T-cell (primary cell): ENCODE data around the gene SNAP47. TPM values are rescaled to one million over a fixed set of nuclear protein-coding genes. Genes with fewer than 3 reads are reported as not detected.

ENCODE experiments used
- ATAC-seq, 4 experiments: fragments of 200-7000 bp in 3 of 4; fragments of 150-1000 bp in 1 of 4; cut with Tn5 transposase; replicated peaks in 1 of 4; 1 replicate in 3 of 4; 2 replicates in 1 of 4; pipeline ENCODE4 v1.10.0; 2021; ENCODE audit warnings: moderate library complexity in 3 of 4, mild to moderate bottlenecking in 2 of 4, moderate number of reproducible peaks in 1 of 4
- CTCF ChIA-PET, 2 donors: fragments of 300-600 bp; sonication (Branson Sonifier 250); formaldehyde crosslinking; loops; one replicate each; lab custom pipeline; 2022; ENCODE audit warnings: antibody characterized with exemption in 2 of 2; lab: Charles Lee
- POLR2A ChIA-PET, 2 donors: fragments of 300-600 bp; sonication (Branson Sonifier 250); formaldehyde crosslinking; loops; one replicate each; lab custom pipeline; 2022; ENCODE audit warnings: antibody characterized with exemption in 2 of 2; lab: Charles Lee
- DNase-seq, 35 experiments: peaks; one replicate each; pipeline versions ENCODE4 v3.0.0 to v3.0.0-alpha.2; 2013 to 2023
- H3K27ac ChIP-seq: one replicate; pipeline ENCODE4 v1.5.1; 2013; ENCODE audit warnings: low read length
- H3K27me3 ChIP-seq, 2 experiments: replicated peaks in 1 of 2; 1 replicate in 1 of 2; 2 replicates in 1 of 2; pipeline versions ENCODE4 v1.6.1 to v1.7.0; 2013; ENCODE audit warnings: low read length in 1 of 2, mixed read lengths in 1 of 2; ENCODE audit not compliant: control insufficient read depth in 2 of 2, insufficient read depth in 2 of 2; ENCODE audit errors: extremely low read depth in 1 of 2
- H3K36me3 ChIP-seq, 2 donors: 1 replicate in 1 of 2; 2 replicates in 1 of 2; pipeline versions ENCODE4 v1.6.1 to v1.7.0; 2013; ENCODE audit warnings: low read length in 1 of 2; ENCODE audit not compliant: control insufficient read depth in 2 of 2, insufficient read depth in 1 of 2; ENCODE audit errors: extremely low read depth in 1 of 2
- H3K4me1 ChIP-seq, 2 experiments: 1 replicate in 1 of 2; 2 replicates in 1 of 2; pipeline versions ENCODE4 v1.6.1 to v1.7.0; 2013; ENCODE audit warnings: low read length in 2 of 2, mixed read lengths in 1 of 2; ENCODE audit not compliant: insufficient read depth in 2 of 2, control insufficient read depth in 1 of 2; ENCODE audit errors: extremely low read depth in 1 of 2
- H3K4me3 ChIP-seq, 2 donors: 1 replicate in 1 of 2; 2 replicates in 1 of 2; pipeline versions ENCODE4 v1.5.1 to v1.7.0; 2013; ENCODE audit warnings: mild to moderate bottlenecking in 2 of 2, low read length in 1 of 2, moderate library complexity in 1 of 2; ENCODE audit not compliant: control insufficient read depth in 1 of 2; ENCODE audit errors: extremely low read depth in 1 of 2
- H3K9me3 ChIP-seq: 2 replicates; pipeline ENCODE4 v1.7.0; 2013
- H3K27ac Mint-ChIP-seq, 2 donors: one replicate each; pipeline ENCODE4 v1.8.0; 2020 to 2021; ENCODE audit warnings: mild to moderate bottlenecking in 2 of 2, mixed read lengths in 2 of 2
- H3K27me3 Mint-ChIP-seq, 2 donors: one replicate each; pipeline ENCODE4 v1.8.0; 2021 to 2022; ENCODE audit warnings: mixed read lengths in 2 of 2
- H3K36me3 Mint-ChIP-seq: one replicate; pipeline ENCODE4 v1.8.0; 2021; ENCODE audit warnings: mixed read lengths
- H3K4me1 Mint-ChIP-seq, 3 donors: one replicate each; pipeline ENCODE4 v1.8.0; 2020 to 2022; ENCODE audit warnings: mixed read lengths in 3 of 3, mild to moderate bottlenecking in 1 of 3
- H3K4me3 Mint-ChIP-seq, 3 donors: one replicate each; pipeline ENCODE4 v1.8.0; 2020 to 2022; ENCODE audit warnings: mild to moderate bottlenecking in 3 of 3, mixed read lengths in 3 of 3, moderate library complexity in 3 of 3
- H3K9me3 Mint-ChIP-seq, 3 donors: one replicate each; pipeline ENCODE4 v1.8.0; 2020 to 2022; ENCODE audit warnings: mixed read lengths in 3 of 3
- WGBS: methylation state at CpG from one replicate; pipeline ENCODE4 v1.1.5; 2013; ENCODE audit warnings: missing lambda C conversion rate; ENCODE audit not compliant: insufficient coverage; 5-methylcytosine and 5-hydroxymethylcytosine counted together
- total RNA-seq, 35 experiments: library from RNA in 6 of 35; stranded (reverse) in 6 of 35; fragments of 120-200 nt in 1 of 35; gene quantifications; one replicate each; pipeline versions ENCODE4 v1.2.1 to v1.2.4 and lab custom pipeline; 2013 to 2026

The SNAP47 gene
- total RNA-seq, 5 donors from 2014 or later (not counting 1 experiment from before 2014, with no cell fraction given), result 20.1 to 35.6 (median 30.7) TPM

GRCh38 chr1:227746676-227747075 lies 11.4 kb downstream of the SNAP47 start:
- CTCF ChIA-PET, result no interaction called here
- DNase-seq (no peak), ATAC-seq (no peak)
- no peaks in the 10 kb centered on the region for H3K27me3 ChIP-seq
- no peaks in the 10 kb centered on the region for H3K9me3 Mint-ChIP-seq
- H3K36me3 ChIP-seq, result peaks cover 13 to 32% of the 10 kb centered on the region in 2 donors
- H3K27ac Mint-ChIP-seq, result no peak overlapping the region
- peaks cover 3 to 46% of the 10 kb centered on the region in 2 experiments for H3K4me1 ChIP-seq
- no peaks in the 10 kb centered on the region for H3K9me3 ChIP-seq
- POLR2A ChIA-PET, result no interaction called here
- H3K4me3 ChIP-seq, result no peak overlapping the region
- H3K27ac ChIP-seq, result no peak overlapping the region
- no peaks in the 10 kb centered on the region for H3K27me3 Mint-ChIP-seq
- H3K4me1 Mint-ChIP-seq, result peaks cover 46 to 67% (median 49%) of the 10 kb centered on the region in 3 donors
- 92% methylated on average over 2 of the region's 6 CpGs for WGBS
- H3K36me3 Mint-ChIP-seq, result peaks cover 20% of the 10 kb centered on the region
- H3K4me3 Mint-ChIP-seq, result no peak overlapping the region

GRCh38 chr1:227747382-227747781 lies 12.1 kb downstream of the SNAP47 start:
- POLR2A ChIA-PET, result no interaction called here
- peaks cover 13 to 32% of the 10 kb centered on the region in 2 donors for H3K36me3 ChIP-seq

GRCh38 chr1:227747948-227748495 lies 12.8 kb downstream of the SNAP47 start:
- no peak overlapping the region for H3K27ac ChIP-seq
- DNase-seq (no peak), ATAC-seq (no peak)
- no peaks in the 10 kb centered on the region for H3K9me3 ChIP-seq
- Mint-ChIP-seq H3K9me3 (no peaks in the 10 kb centered on the region), H3K27ac (peak overlapping the region in 1 of 2 donors; percentile 87), H3K27me3 (no peaks in the 10 kb centered on the region), H3K36me3 (peaks cover 26% of the 10 kb centered on the region), H3K4me1 (peaks cover 46 to 62% (median 52%) of the 10 kb centered on the region in 3 donors), H3K4me3 (no peak overlapping the region)
- no peak overlapping the region for H3K4me3 ChIP-seq
- ChIA-PET CTCF (no interaction called here), POLR2A (no interaction called here)
- H3K4me1 ChIP-seq, result peaks cover 3 to 46% of the 10 kb centered on the region in 2 experiments
- H3K27me3 ChIP-seq, result no peaks in the 10 kb centered on the region
- WGBS, result 96% methylated on average over 17 of the region's 18 CpGs
- peaks cover 13 to 32% of the 10 kb centered on the region in 2 donors for H3K36me3 ChIP-seq

More at GRCh38 chr1:227747382-227747781, 12.1 kb downstream of the SNAP47 start:
- WGBS, result 75% methylated on average over 6 of the region's 8 CpGs
- H3K4me1 Mint-ChIP-seq, result peaks cover 46 to 65% (median 50%) of the 10 kb centered on the region in 3 donors
- H3K9me3 Mint-ChIP-seq, result no peaks in the 10 kb centered on the region
- CTCF ChIA-PET, result no interaction called here
- H3K4me1 ChIP-seq, result peaks cover 3 to 46% of the 10 kb centered on the region in 2 experiments
- H3K4me3 Mint-ChIP-seq, result no peak overlapping the region
- no peak overlapping the region for H3K27ac Mint-ChIP-seq
- ATAC-seq (no peak), DNase-seq (no peak)
- peaks cover 25% of the 10 kb centered on the region for H3K36me3 Mint-ChIP-seq
- no peaks in the 10 kb centered on the region for H3K27me3 ChIP-seq
- no peak overlapping the region for H3K4me3 ChIP-seq
- H3K27ac ChIP-seq, result no peak overlapping the region
- H3K27me3 Mint-ChIP-seq, result no peaks in the 10 kb centered on the region
- H3K9me3 ChIP-seq, result no peaks in the 10 kb centered on the region

GRCh38 chr1:227748496-227749182 lies 13.4 kb downstream of the SNAP47 start:
- Mint-ChIP-seq H3K36me3 (peaks cover 26% of the 10 kb centered on the region), H3K27me3 (no peaks in the 10 kb centered on the region), H3K4me3 (peak overlapping the region in 2 of 3 donors; percentile 2 to 32), H3K9me3 (no peaks in the 10 kb centered on the region), H3K27ac (peak overlapping the region; percentile 73 to 87), H3K4me1 (peaks cover 42 to 59% (median 52%) of the 10 kb centered on the region in 3 donors)
- peaks cover 12 to 32% of the 10 kb centered on the region in 2 donors for H3K36me3 ChIP-seq
- ChIA-PET POLR2A (no interaction called here), CTCF (no interaction called here)
- no peak overlapping the region for H3K4me3 ChIP-seq
- DNase-seq (no peak), ATAC-seq (peak; percentile 39 to 78 (median 56))
- peaks cover 3 to 46% of the 10 kb centered on the region in 2 experiments for H3K4me1 ChIP-seq
- WGBS, result 59% methylated on average over 3 of the region's 7 CpGs
- no peaks in the 10 kb centered on the region for H3K27me3 ChIP-seq
- no peaks in the 10 kb centered on the region for H3K9me3 ChIP-seq
- peak overlapping the region; percentile 34 for H3K27ac ChIP-seq

- Histone ChIP-seq H3K4me3 (no peak overlapping the region), H3K36me3 (peaks cover 16 to 32% of the 10 kb centered on the region in 2 donors), H3K27me3 (no peaks in the 10 kb centered on the region), H3K9me3 (no peaks in the 10 kb centered on the region), H3K4me1 (peaks cover 3 to 42% of the 10 kb centered on the region in 2 experiments), H3K27ac (peak overlapping the region; percentile 34)
- H3K36me3 Mint-ChIP-seq, result peaks cover 26% of the 10 kb centered on the region
- DNase-seq, result no peak
- ATAC-seq, result no peak
- H3K27me3 Mint-ChIP-seq, result no peaks in the 10 kb centered on the region
- CTCF ChIA-PET, result no interaction called here
- WGBS, result 92% methylated on average over 2 of the region's 7 CpGs
- POLR2A ChIA-PET, result no interaction called here
- H3K27ac Mint-ChIP-seq, result peak overlapping the region; percentile 73 to 87
- peak overlapping the region in 1 of 3 donors; percentile 32 for H3K4me3 Mint-ChIP-seq
- peaks cover 36 to 54% (median 50%) of the 10 kb centered on the region in 3 donors for H3K4me1 Mint-ChIP-seq
- no peaks in the 10 kb centered on the region for H3K9me3 Mint-ChIP-seq
These were observed 14.0 kb downstream of the SNAP47 start for GRCh38 chr1:227749225-227749624.

- H3K4me1 ChIP-seq, result peaks cover 0 to 33% of the 10 kb centered on the region in 2 experiments
- H3K27ac Mint-ChIP-seq, result no peak overlapping the region
- H3K36me3 ChIP-seq, result peaks cover 16 to 32% of the 10 kb centered on the region in 2 donors
- no peak overlapping the region for H3K4me3 ChIP-seq
- no peaks in the 10 kb centered on the region for H3K9me3 Mint-ChIP-seq
- H3K9me3 ChIP-seq, result no peaks in the 10 kb centered on the region
- DNase-seq (no peak), ATAC-seq (no peak)
- WGBS, result 97% methylated on average over 13 of the region's 19 CpGs
- H3K27ac ChIP-seq, result no peak overlapping the region
- no peak overlapping the region for H3K4me3 Mint-ChIP-seq
- CTCF ChIA-PET, result interaction anchor here in 1 of 2 donors (0.6 kb wide), 1 partner anchor 250 kb away, joined by 7 read pairs; no protein-coding TSS in a partner anchor
- H3K4me1 Mint-ChIP-seq, result peaks cover 27 to 48% (median 46%) of the 10 kb centered on the region in 3 donors
- H3K27me3 ChIP-seq, result no peaks in the 10 kb centered on the region
- H3K36me3 Mint-ChIP-seq, result peaks cover 30% of the 10 kb centered on the region
- no peaks in the 10 kb centered on the region for H3K27me3 Mint-ChIP-seq
- POLR2A ChIA-PET, result no interaction called here
These were observed 14.9 kb downstream of the SNAP47 start for GRCh38 chr1:227749916-227750710.
